Nephron progenitor cell (in vitro differentiated cells): ENCODE data around the gene BMPER.

Source experiments
- DNase-seq: peaks from one replicate; pipeline ENCODE4 v3.0.0; 2021
- H3K27ac Mint-ChIP-seq: 2 replicates; pipeline ENCODE4 v1.8.0; 2021; ENCODE audit warnings: mild to moderate bottlenecking, moderate library complexity, mixed read lengths
- H3K27me3 Mint-ChIP-seq: 2 replicates; pipeline ENCODE4 v1.8.0; 2021; ENCODE audit warnings: mild to moderate bottlenecking, low read depth, mixed read lengths; ENCODE audit not compliant: poor library complexity
- H3K36me3 Mint-ChIP-seq: 2 replicates; pipeline ENCODE4 v1.8.0; 2021; ENCODE audit warnings: low read depth, mixed read lengths
- H3K4me1 Mint-ChIP-seq: 2 replicates; pipeline ENCODE4 v1.8.0; 2021; ENCODE audit warnings: mixed read lengths
- H3K4me3 Mint-ChIP-seq: 2 replicates; pipeline ENCODE4 v1.8.0; 2021; ENCODE audit warnings: mild to moderate bottlenecking, moderate library complexity, mixed read lengths
- H3K9me3 Mint-ChIP-seq: 2 replicates; pipeline ENCODE4 v1.8.0; 2021; ENCODE audit warnings: mild to moderate bottlenecking, moderate library complexity, mixed read lengths
- CTCF ChIP-seq: fragments of 200-600 bp; sonication (generic); IDR thresholded peaks from 2 replicates; pipeline ENCODE4 v1.5.0; 2021; ENCODE audit warnings: antibody characterized with exemption

Gene BMPER

GRCh38 chr7:34038816-34039470 lies 133.6 kb downstream of the BMPER start:
- no peak overlapping the region for H3K27ac Mint-ChIP-seq
- no peak for DNase-seq
- no peak for TF ChIP-seq CTCF

GRCh38 chr7:34041707-34042106 lies 136.4 kb downstream of the BMPER start:
- Mint-ChIP-seq H3K36me3 (no peaks in the 10 kb centered on the region), H3K27me3 (peaks cover 5% of the 10 kb centered on the region), H3K4me3 (no peak overlapping the region), H3K9me3 (no peaks in the 10 kb centered on the region), H3K27ac (no peak overlapping the region), H3K4me1 (peaks cover 19% of the 10 kb centered on the region)
- no peak for TF ChIP-seq CTCF
- DNase-seq, result no peak

More at GRCh38 chr7:34038816-34039470, 133.6 kb downstream of the BMPER start:
- Mint-ChIP-seq H3K9me3 (no peaks in the 10 kb centered on the region), H3K27me3 (peaks cover 5% of the 10 kb centered on the region), H3K4me3 (no peak overlapping the region), H3K36me3 (no peaks in the 10 kb centered on the region), H3K4me1 (peaks cover 22% of the 10 kb centered on the region)

GRCh38 chr7:34042406-34042805 lies 137.1 kb downstream of the BMPER start:
- peaks cover 12% of the 10 kb centered on the region for H3K4me1 Mint-ChIP-seq
- no peak for TF ChIP-seq CTCF
- peaks cover 5% of the 10 kb centered on the region for H3K27me3 Mint-ChIP-seq
- H3K9me3 Mint-ChIP-seq, result no peaks in the 10 kb centered on the region
- no peak for DNase-seq
- no peak overlapping the region for H3K4me3 Mint-ChIP-seq
- H3K36me3 Mint-ChIP-seq, result no peaks in the 10 kb centered on the region
- no peak overlapping the region for H3K27ac Mint-ChIP-seq

- H3K27ac Mint-ChIP-seq, result no peak overlapping the region
- no peak for TF ChIP-seq CTCF
- H3K4me1 Mint-ChIP-seq, result peaks cover 12% of the 10 kb centered on the region
- H3K4me3 Mint-ChIP-seq, result no peak overlapping the region
- peaks cover 5% of the 10 kb centered on the region for H3K27me3 Mint-ChIP-seq
- no peaks in the 10 kb centered on the region for H3K9me3 Mint-ChIP-seq
- H3K36me3 Mint-ChIP-seq, result no peaks in the 10 kb centered on the region
- no peak for DNase-seq
Observed at GRCh38 chr7:34043461-34044305, 138.3 kb downstream of the BMPER start.

GRCh38 chr7:34044306-34044643 lies 138.9 kb downstream of the BMPER start:
- Mint-ChIP-seq H3K4me1 (peaks cover 12% of the 10 kb centered on the region), H3K27me3 (peaks cover 5% of the 10 kb centered on the region), H3K36me3 (no peaks in the 10 kb centered on the region), H3K27ac (no peak overlapping the region), H3K9me3 (no peaks in the 10 kb centered on the region), H3K4me3 (no peak overlapping the region)
- DNase-seq, result no peak
- no peak for TF ChIP-seq CTCF
